Epithelial cell of esophagus (primary cell): ENCODE data around the gene XK.
A peak's percentile ranks its signal among the peaks of the same experiment; 100 is the strongest.
"Not testable (repeated sequence)": the region's sequence is repeated elsewhere in the genome, so short reads cannot be mapped to it uniquely, and the experiment has no call there.

Experiments used
- DNase-seq: peaks from one replicate; pipeline ENCODE4 v3.0.0; 2010; ENCODE audit warnings: low read depth
- H3K4me3 ChIP-seq: 2 replicates; pipeline ENCODE4 v1.5.1; 2011; ENCODE audit warnings: mild to moderate bottlenecking, low read length, control low read depth
- TF ChIP-seq, protein P1 (sequence below): IDR thresholded peaks from 2 replicates; pipeline ENCODE4 v1.5.1; 2011; ENCODE audit warnings: low read depth, mild to moderate bottlenecking, low read length, control low read depth, inconsistent platforms; ENCODE audit not compliant: insufficient read depth; ENCODE audit errors: missing control alignments

XK gene

GRCh38 chrX:37685381-37686359, at the start of gene XK:
TSS of gene XK (plus strand) at chrX:37685791. CDS start at chrX:37685962, 171 bp downstream.
- peak; percentile 43 for DNase-seq
- H3K4me3 ChIP-seq: peak within 1 kb of the TSS; percentile 34
- TF ChIP-seq, protein P1, sequence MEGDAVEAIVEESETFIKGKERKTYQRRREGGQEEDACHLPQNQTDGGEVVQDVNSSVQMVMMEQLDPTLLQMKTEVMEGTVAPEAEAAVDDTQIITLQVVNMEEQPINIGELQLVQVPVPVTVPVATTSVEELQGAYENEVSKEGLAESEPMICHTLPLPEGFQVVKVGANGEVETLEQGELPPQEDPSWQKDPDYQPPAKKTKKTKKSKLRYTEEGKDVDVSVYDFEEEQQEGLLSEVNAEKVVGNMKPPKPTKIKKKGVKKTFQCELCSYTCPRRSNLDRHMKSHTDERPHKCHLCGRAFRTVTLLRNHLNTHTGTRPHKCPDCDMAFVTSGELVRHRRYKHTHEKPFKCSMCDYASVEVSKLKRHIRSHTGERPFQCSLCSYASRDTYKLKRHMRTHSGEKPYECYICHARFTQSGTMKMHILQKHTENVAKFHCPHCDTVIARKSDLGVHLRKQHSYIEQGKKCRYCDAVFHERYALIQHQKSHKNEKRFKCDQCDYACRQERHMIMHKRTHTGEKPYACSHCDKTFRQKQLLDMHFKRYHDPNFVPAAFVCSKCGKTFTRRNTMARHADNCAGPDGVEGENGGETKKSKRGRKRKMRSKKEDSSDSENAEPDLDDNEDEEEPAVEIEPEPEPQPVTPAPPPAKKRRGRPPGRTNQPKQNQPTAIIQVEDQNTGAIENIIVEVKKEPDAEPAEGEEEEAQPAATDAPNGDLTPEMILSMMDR: no peak

DNA sequence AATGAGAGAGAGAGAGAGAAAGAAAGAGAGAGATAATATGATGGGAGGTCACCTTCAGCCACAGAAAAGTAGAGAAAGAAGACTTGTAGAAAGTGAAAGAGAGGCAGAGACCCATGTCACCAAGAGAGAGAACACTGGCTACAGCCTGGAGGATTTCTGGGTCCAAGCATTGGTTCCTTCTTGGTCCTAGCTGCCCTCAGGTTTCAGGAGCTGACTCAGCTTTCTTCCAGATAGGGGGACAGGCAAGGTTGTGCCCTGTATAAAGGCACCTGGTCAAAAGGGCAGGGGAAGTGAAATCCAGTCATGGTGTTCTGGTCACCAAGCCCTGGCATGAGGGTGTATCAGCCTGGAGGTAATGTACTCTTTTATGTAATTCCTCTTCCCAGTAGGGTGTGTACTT, 47.5 kb upstream of the XK start:
- H3K4me3 ChIP-seq: no peak overlapping the region
- DNase-seq: no peak
- TF ChIP-seq, protein P1: no peak

GRCh38 chrX:37640142-37640541, 45.4 kb upstream of the XK start:
- no peak overlapping the region for H3K4me3 ChIP-seq
- TF ChIP-seq, protein P1: no peak
- DNase-seq: no peak

DNA sequence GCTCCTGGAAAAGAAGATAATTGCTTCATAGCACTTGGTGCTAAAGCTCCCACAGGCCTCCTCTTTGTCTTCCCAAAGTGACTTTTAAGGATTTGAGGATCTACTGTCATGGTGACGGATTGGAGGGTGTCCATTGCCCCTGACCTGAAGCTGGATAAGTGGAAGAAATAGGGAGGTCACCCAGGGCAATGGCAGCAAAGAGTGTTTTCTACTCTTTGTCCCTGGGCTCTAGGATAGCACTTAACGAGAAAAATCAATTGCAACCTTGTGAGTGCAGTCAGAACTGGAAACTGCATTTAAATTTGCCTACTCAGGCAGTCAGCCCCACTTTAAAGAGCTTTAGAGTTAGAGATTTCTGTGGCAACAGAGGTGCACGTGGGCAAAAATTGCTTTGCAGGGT, 43.7 kb upstream of the XK start:
- DNase-seq: no peak
- no peak overlapping the region for H3K4me3 ChIP-seq
- TF ChIP-seq, protein P1: no peak

- TF ChIP-seq, protein P1: no peak
- no peak overlapping the region for H3K4me3 ChIP-seq
- DNase-seq: peak; percentile 91
Observed at GRCh38 chrX:37644381-37645305, 40.9 kb upstream of the XK start.

GRCh38 chrX:37646254-37646653, 39.3 kb upstream of the XK start:
- peak; percentile 4 for DNase-seq
- no peak overlapping the region for H3K4me3 ChIP-seq
- TF ChIP-seq, protein P1: no peak

- H3K4me3 ChIP-seq, DNase-seq: not testable (repeated sequence)
Observed at GRCh38 chrX:37650879-37651278, 34.7 kb upstream of the XK start.
